ENCODE data around the gene GRIK3.

- TF ChIP-seq CTCF (conservative IDR thresholded peaks at IDR 0.05; ENCODE audit: low read depth in 2 of 2) (no peak), POLR2AphosphoS5 (IDR thresholded peaks at IDR 0.05; ENCODE audit: low read depth) (no peak), EZH2 (IDR thresholded peaks at IDR 0.05; ENCODE audit: low read depth, unreplicated experiment) (no peak), REST (IDR thresholded peaks at IDR 0.05; ENCODE audit: unreplicated experiment) (no peak), JUNB (IDR thresholded peaks at IDR 0.05; ENCODE audit: unreplicated experiment) (no peak), EZH2phosphoT487 (IDR thresholded peaks at IDR 0.05; ENCODE audit: unreplicated experiment) (no peak), CREB1 (CRISPR knock-in tag; IDR thresholded peaks at IDR 0.05; ENCODE audit: low read depth) (no peak), ZNF114 (CRISPR knock-in tag; IDR thresholded peaks at IDR 0.05) (no peak), NANOG (IDR thresholded peaks at IDR 0.05; ENCODE audit: borderline replicate concordance) (no peak), ZNF462 (CRISPR knock-in tag; IDR thresholded peaks at IDR 0.05) (no peak), STAT1 (IDR thresholded peaks at IDR 0.05; ENCODE audit: unreplicated experiment) (no peak)
Observed at GRCh38 chr1:36781098-36781497, 253.2 kb downstream of the GRIK3 start.
